GM19468 (cell line): ENCODE data around the gene FBF1.
"Not testable (repeated sequence)": the region's sequence is repeated elsewhere in the genome, so short reads cannot be mapped to it uniquely, and the experiment has no call there.

ENCODE experiments used
- ATAC-seq: cut with Tn5 transposase; IDR thresholded peaks from one replicate; pipeline ENCODE4 v1.9.1; 2021; ENCODE audit warnings: mild to moderate bottlenecking, moderate library complexity, moderate number of reproducible peaks; ENCODE audit not compliant: unreplicated experiment; ENCODE audit errors: extremely low read depth

FBF1 gene

DNA sequence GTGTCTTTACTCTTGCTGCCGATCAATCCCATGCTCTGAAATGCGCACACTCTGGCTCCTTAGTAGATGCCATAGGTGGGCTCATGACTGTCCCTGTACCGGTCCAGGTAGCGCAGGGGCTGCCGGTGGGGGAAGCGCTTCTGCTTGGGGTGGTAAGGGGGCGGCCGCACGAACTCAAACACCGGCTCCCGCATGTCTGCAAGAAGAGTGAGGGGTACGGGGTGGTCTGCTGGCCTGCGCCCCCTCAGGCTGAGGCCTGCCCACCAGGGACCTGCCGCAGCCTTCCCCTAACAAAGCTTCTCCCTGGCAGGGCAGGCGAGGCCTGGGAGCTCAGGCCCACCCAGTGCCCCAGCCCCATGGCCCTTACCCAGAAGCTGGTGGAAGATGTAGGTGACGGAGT is 42.1 kb downstream of the FBF1 start:
- ATAC-seq, result no peak

DNA sequence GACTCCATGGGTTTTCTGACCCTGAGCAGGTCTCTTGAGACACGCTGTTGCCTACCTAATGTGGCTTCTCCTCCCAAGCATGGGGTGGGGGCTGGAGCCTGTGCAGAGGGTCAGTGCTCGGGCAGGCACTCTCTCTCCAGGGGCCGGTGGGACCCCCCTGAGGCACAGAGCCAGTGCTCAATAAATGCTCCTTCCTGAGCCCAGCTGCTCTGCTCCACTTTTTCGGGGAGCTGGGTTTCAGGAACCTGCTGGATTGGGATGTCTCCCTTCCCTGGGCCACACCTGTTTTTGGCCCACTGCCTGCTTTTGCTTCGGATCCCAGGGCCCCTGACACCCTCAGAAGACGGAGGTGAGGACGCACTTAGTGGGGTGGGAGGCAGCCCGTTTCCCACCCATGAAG is 42.8 kb downstream of the FBF1 start:
- ATAC-seq, result no peak

DNA sequence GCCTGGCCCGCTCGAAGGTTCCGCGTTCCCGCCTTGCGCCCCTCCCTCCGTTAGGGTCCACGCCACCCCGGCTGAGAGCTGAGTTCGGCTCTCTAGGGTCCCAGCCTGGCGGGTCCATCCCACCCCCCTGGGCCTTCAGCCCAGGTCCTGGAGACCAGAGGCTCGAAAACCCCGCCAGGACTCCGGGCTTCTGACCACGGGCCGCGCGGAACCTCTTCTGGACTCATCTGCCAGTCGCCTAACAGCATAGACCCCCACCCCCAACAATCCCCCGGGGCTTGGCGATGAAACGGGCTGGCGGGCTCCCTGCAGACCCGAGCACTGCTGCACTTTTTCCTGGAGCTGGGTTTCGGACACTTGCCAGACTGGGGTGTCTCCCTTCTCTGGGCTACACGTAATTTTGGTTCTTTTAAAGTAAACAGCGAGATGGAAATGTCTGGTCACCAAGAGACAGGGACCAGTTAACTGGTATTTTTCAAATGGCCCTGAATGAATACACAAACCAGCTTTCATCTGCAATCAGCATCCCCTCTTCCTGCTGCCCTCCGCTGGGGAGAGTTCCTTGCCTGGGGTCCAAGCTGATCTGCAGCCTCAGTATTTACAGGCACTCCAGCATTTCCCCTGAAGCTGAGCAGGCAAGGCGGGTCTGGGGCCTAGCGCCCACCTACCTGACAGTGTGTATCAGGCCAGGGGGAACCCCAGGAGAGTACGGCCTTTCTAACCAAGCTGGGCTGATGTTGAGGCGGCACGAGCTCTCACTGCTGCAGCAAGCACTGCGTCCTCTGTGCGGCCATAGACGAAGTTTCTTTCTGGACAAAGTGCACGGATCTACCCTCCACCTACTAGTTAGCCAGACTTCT is 43.5 kb downstream of the FBF1 start:
- ATAC-seq, result no peak

DNA sequence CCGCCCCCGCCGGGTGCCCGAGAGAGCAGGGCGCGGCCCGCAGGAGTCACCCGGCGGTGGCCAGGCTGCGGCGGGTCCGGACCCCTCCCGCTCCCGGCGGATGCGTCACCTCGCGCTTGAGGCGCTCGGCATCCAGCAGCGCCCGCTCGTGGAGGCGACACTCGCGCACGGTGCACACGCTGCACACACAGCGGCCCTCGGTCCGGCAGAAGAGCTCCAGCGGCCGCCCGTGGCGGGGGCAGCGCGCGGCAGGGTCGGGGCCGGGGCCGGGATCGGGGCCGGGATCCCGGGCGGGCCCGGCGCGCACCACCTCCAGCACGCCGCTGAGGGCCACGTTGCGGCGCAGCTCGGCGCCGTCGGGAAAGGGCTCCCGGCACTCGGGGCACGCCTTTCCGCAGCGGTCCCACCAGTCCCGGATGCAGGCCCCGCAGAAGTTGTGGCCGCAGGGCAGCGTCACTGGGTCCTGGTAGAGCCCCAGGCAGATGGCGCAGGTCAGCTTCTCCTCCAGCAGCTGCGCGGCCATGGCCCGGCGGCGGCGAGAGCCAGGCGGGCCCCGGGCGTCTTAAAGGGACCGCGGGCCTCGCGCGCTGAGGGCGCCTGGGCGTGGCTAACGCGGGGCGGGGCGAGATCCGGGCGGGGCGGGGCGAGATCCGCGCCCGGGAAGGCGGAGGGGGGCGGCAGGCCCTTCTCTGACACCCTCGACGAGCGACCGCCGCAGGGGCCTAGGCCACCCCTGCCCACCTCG is 44.3 kb downstream of the FBF1 start, which contains the start of gene TRIM65:
Gene TRIM65 (minus strand): TSS at position 537 of the 745 bp plus-strand sequence. CDS start 14 bp downstream, at position 523.
- peak; percentile 26 for ATAC-seq

DNA sequence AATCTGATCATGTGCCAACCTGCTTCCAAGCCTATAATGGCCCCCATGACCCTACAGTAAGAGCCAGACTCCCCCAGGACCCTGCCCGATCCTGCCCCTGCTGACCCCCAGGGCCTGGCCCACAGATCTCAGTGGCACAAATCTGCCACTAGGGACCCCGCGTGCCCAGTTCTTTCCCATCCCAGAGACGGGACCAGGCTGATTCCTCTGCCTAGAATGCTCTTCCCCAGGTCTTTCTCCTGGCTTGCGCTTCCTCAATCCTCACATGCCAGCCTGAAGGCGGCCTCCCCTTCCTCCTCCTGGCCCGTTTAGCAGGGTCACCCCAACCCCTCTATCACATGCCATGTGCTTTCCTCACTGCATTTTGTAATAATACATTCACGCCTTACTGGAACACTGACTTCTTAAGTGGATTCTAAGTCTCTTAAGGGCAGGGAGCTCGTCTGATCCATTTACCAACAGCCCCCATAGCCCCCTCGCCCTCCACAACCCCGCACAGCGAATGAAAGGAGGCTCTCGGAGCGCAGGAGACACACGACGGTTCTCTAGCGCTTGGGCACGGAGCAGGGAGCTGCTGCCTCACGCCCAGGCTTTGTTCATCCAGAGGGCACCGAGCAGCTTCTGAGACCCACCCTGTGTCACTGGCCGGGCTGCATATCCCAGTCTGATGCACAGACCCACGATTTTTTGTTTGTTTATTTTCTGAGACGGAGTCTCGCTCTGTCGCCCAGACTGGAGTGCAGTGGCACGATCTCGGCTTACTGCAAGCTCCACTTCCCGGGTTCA is 45.3 kb downstream of the FBF1 start:
- ATAC-seq, result no peak

DNA sequence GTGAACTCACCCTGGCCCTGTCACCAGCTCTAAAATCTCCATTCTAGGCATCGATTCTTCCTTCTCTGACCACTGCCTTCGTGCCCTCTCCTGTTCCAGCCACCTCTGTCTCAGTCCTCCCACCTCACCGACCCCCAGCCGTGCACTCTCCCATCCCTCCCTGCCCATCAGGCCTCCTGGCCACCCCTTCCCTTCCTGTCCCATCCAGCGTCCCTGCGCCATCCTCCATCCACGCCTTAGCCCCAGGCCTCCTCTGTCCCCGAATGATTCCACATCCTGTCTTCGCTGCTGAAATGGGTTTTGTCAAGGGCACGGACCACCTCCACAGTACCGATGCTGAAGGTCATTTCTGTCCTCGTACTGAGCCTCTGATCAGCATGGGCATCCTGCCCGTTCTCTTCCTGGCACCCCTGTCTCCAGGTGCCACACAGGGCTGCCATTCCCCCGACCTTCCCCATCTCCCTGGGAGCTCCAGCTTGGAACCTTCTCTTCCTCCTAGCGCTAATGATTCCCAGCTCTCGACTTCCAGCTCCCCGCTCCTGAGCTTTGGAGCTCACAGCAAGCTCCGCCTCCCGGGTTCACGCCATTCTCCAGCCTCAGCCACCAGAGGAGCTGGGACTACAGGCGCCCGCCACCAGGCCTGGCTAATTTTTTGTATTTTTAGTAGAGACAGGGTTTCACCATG is 46.7 kb downstream of the FBF1 start:
- ATAC-seq, result no peak

- ATAC-seq, result no peak
Observed at GRCh38 chr17:75893305-75894048, 47.4 kb downstream of the FBF1 start.

GRCh38 chr17:75892556-75893224 is 48.2 kb downstream of the FBF1 start:
- no peak for ATAC-seq

DNA sequence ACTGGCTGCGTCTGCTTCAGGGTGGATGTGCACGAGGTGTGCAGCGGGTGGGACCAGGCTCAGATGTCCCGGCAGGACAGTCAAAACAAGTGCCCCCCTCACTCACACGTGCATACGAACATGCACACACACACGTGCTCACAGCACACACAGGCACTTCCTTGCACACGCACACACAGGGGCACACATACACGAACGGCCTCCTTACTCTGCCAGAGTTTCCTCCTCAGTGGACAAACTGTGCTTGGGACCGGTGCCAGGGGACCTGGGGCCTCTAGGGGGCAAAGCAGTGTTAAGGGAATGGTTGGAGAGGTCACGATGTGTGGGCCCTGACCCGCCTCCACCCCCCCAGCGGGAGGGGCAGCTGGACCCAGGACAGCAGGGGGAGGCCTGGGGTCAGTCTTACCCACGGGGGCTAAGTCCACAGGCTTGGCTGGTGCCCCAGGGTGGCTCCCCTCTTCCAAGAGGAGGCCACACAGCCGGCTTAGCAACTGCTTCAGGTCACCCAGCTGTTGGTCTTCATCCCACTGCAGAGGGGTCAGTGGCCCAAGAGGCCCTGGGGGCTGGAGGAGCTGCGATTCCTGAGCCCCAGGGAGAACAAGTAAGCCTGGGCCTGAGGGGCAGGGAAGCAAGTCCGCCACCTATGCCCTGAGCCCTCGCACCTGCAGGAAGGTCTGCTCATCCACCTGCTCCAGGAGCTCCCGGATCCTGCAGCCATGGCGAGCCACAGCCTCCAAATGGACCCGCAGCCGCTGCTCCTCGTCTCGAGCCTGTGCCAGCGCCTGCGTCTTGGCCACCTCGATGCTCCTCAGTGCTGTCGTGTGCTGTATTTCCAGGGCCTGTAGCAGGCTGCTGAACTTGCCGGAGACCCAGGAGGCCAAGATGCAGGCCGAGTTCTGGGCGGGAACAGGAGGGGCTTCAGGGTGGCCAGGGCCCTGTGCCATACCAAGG is 49.0 kb downstream of the FBF1 start:
- no peak for ATAC-seq

GRCh38 chr17:75891022-75891604 is 49.7 kb downstream of the FBF1 start:
- ATAC-seq, result no peak

GRCh38 chr17:75889454-75889853 is 51.4 kb downstream of the FBF1 start:
- ATAC-seq, result no peak

DNA sequence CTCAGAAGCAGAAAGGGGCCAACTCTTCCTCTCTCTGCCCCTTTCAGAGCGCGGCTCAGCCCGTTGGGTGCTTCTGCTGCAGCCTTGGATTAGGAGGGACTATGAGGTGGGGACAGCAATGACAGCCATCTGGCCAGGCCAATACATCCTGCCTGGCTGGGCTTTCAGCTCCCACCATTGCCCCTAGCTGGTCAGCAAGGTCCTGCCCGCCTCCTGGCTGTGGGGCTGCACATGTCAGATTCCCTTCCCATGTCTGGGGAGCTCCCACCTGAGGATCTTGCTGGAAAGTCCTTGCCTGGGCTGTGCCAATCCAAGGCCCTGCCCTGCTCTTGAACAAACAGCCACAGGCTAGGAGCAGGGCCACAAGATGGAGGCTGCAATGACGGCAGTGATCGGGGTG is 52.4 kb downstream of the FBF1 start:
- ATAC-seq, result no peak

GRCh38 chr17:75885860-75886259 is 55.0 kb downstream of the FBF1 start:
- not testable (repeated sequence) for ATAC-seq

DNA sequence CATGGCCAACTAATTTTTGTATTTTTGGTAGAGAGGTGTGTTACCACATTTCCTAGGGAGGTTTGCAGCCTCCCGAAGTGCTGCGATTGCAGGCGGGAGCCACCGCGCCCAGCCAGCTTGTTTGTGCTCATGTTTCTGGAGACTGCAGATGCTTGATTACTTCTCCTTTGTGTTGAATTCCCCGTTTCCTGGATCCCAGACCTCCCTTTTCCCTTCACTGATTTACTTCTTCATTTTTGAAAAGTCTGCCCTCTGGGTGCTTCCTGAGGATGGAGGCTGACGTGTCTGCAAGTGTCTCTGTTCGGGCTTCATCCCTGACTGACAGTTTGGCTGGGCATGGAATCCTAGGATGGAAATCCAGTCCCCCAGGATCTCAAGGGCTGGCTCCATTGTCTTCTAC is 55.4 kb downstream of the FBF1 start:
- ATAC-seq, result no peak

DNA sequence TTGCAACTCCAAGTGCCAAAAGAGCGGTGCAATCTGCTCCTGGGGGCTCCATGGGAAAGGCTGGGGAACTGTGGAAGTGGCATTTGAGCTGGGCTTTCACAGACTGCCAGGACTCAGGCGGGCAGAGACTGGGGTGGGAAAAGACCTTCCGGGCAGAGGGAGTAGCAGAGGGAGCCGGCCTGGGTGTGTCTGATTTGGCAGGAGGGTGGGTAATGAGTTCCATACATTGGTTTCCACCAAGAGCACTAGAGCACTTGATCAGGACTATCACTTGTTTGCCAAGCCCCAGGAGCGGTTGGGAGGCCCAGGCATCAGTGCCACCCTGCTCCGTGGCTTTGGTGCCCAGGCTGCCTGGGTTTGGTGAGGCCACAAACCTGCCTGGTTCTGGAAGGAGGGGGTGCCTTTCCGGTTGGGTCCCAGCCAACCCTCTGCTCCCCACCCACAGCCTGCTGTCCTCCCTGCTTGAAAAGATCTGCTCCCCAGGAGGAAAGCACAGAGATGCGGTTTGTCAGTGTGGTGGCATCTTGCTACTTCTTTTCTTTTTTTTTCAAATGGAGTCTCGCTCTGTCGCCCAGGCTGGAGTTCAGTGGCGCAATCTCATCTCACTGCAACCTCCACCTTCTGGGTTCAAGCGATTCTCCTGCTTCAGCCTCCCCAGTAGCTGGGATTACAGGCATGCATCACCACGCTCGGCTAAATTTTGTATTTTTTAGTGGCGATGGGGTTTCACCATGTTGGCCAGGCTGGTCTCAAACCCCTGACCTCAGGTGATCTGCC is 59.0 kb downstream of the FBF1 start:
- no peak for ATAC-seq

DNA sequence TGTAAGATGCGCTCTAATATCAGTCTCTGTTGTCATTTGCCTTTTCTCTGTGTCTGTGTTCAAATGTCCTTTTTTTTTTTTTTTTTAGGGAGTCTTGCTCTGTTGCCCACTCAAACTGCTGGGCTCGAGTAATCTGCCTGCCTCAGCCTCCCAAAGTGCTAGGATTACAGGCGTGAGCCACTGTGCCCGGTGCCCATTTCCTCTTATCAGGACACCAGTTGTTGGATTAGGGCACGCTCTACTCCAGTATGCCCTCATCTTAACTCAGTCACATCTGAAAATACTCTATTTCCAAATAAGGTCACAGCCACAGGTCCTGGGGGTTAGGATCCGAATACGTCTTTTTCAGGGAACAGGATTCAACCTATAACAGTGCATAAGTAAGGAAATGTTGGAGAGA is 60.6 kb downstream of the FBF1 start:
- no peak for ATAC-seq
